Stimulated activated CD8-positive, alpha-beta memory T cell treated with anti-CD3 and anti-CD28 coated beads, Interleukin-4, amount 100 ng/mL, for 24 hours (primary cell): ENCODE data around the gene RGS19.

ENCODE experiments used
- DNase-seq: peaks from one replicate; pipeline ENCODE4 v3.0.0-alpha.2; 2020; ENCODE audit warnings: low read depth

Gene RGS19

DNA sequence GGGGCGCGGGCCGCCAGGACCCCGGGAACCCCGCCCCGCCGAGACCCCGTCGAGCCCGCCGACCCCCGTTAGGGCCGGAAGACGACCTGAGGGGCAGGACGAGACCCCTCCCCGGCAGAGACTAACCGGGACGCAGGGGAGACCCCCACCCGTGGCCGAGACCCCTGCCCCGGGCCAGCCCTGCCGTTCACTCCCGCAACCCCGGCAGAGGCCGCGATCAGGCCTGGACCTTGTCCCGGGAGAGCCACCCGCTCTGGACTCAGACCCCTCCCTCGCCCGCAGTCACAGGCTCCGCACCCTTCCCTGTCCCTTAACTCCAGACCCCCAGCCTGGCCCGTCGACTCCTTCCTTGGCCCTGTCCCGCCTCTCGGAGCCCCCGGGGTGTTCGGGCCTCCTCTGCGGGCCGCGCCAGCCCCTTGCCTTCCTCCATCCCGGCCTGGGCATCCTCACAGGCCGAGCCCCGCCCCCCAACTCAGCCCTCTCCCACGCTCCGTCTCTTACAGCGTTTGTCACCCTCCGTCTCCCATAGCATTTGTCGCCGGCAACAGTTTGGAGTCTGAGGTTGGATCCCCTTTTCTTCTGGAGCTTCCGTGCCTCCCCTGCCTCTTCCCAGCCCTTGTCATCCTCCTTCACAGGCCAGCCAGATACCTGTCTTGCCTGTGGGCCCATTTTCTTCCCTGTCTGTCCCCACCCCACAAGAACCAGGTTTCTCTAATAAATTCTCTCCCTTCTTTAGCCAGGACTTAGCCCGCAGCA lies 15.8 kb downstream of the RGS19 start:
- no peak for DNase-seq

DNA sequence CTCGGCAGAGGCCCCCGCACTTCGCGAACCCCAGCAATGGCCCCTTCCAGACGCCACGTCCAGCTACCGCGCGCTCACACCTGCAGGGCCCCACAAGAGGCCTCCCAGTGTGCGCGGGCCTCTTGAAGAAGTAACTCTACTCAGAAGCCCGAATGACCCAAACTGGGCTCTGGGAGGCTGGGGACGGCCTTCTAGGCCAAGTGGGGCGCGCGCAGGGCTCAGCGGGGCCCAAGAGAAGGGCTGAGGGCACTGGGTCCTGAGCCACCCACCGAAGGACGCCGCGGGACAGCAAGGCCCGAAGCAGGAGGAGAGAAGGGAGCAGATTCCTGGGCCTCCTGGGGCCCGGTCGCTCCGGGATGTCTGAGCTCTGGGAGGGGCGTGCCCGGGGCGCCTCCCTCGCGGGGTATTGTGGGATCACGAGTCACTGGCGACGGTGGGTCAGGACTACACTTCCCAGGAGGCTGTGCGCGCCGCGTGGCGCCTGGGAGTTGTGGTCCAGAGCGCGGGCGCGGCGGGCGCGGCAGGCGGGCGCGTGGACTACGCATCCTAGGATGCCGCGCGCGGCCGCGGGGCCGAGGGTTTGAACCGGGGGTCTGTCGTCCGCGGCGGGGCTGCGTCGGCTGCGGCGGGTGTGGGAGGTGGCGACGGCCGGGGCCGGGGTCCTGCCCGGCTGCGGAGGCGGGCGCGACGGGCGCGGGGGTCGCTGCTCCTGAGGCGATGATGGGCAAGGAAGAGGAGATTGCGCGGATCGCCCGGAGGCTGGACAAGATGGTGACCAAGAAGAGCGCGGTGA lies 16.5 kb downstream of the RGS19 start, which contains the start of gene TCEA2:
Gene TCEA2, plus strand, starts transcription at position 603 of the 793 bp plus-strand sequence. Its CDS starts 115 bp downstream, at position 718.
- peak; percentile 93 for DNase-seq

DNA sequence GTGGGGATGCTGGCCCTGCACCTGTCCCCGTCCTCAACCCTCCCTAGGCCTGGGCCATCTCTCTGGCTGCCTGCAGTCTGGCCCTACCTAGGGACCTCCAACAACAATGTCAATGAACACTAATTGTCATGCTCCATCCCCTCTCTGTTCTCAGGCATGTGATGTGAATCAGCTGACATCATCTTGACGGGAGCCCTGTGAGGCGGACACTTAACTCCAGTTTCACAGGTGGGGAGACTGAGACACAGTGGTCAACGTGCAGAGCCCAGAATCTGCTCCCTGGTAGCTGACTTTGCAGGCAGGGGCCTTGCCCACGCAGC lies 17.1 kb downstream of the RGS19 start:
- DNase-seq: no peak

DNA sequence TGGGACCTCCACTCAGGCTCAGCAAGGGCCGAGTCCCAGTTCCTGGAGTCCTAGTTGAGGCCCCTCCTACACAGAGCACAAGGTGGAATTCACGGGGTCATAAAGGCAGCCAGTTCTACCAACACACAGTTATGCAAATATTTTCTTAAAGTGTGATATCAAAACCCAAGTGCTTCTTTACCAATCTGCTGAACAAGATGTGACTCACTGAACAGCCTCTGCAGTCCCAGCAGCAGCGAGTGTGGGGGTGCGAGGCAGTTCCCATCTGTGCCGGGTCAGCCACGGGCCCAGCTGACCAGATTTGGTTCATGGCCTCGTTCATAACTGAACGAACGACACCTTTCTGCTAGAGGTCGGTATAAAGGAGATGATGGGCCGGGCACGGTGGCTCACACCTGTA lies 20.8 kb downstream of the RGS19 start:
- DNase-seq: no peak

DNA sequence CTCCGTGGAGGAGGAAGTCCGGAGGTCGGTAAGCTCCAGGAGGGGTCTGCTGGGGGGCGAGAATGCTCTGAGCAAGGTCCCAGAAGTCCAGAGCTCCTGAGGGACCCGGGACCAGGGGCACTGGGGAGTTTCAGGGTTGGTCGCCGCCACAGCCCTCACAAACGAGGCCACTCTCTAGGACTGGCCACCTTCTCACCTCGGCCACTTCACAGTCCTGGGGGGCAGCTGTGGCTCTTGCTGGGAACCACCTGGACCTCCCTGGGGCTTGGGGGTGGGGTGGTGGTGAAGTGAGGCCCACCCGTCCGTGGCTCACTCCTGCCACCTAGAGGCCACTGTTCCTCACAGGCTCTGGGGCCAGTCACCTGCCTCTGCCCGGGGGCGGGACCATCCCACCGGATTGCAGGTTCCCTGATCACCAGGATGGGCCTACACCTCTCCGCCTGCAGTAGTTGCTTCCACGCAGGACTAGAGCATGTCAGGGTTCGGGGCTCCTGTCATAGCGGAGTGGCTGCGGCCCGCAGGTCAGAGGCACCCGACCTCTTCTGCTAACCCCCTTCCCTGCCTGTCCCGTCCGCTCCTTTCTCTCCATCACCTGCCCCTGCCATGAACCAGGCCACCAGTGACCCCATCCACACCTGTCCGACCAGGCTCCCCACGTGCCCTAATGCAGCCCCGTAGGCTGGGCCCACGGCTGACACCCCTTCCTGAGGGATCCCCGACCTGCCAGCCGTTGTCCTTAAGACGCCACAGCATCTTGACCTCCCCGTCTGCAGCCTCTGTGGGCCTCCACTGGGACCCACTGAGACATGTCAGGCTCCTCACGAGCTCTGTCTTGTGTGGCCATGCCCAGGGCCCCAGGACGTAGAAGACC lies 21.5 kb downstream of the RGS19 start:
- DNase-seq: peak; percentile 78

DNA sequence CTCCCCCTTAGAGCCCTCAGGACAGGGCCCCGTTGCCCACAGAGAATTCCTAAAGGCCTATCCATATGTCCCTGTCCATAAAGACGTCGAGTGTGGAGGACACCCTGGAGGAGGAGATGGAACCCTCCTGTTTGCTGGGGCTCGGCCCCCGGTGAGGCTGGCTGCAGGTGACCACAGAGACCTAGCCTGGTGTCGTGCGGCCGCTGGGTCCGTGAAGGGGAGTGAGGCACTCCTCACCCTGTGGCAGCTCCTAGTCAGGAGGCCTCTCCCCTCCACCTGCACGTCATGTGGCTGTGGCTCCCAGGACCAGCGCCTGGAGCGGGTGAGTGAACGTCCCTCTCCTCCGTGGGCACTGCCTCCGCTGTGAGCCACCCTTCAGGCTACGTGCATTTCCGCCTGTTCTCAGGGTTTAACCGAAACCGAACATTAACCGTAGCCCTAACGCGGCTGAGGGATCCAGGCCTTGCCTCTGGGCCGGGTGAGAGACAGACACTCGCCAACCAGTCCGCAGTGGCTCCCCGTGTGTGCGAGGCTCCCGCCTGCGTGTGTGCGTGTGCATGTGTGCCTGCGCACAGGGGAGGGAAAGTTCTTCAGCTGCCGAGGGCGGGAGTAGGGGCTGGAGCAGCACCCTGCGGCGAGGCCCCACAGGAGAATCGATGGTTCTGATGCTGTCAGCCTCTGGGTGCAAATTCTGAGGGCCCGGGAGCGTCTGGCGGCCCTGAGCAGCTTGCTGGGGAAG lies 22.3 kb downstream of the RGS19 start:
- no peak for DNase-seq

DNA sequence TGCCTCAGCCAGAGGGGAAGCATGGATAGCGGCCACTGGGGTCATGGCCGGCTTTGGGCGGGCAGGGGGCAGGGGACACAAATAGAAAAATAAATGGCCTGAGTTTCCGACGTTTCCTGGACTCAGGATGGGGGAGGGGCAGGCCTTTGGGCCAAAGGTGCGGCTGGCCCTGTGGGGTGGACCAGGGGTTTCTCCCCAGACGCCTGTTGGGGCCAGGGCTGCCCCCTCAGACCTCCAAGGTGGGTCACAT lies 22.8 kb downstream of the RGS19 start:
- no peak for DNase-seq

DNA sequence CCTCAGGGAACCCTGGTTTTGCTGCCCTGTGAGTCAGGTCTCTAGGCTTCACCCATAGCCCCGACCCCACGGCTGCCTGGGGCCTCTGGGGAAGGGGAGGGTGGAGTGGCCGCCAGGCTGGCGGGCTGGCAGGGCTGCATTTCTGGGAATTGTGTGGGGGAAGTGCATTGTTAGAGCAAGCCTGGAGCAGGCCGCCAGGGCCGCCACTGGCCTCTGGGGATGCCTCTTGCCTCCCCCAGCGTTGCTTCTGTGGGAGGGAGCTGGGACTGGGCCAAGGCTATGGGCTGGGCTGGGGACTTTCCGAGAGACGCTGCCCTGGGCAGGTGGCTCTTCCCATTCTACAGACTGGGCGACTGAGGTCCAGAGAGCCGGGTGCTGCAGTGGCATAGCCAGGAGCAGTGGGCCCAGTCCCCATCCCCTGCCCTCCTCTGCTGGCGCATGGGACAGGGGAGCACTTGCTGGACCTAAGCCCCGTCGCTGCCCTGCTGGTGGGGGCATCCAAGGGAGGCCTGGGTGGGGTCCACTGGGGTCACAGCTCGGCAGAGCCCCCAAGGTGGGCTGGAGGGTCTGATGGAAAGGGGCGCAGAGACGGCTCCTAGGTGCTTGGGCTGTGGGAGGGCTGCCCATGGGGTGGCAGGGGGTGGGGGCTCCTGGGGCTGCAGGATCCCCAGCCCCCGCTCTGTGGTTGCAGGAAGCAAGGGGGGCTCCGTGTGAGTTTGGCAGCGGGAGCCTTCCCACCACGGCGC lies 23.3 kb downstream of the RGS19 start:
- no peak for DNase-seq

DNA sequence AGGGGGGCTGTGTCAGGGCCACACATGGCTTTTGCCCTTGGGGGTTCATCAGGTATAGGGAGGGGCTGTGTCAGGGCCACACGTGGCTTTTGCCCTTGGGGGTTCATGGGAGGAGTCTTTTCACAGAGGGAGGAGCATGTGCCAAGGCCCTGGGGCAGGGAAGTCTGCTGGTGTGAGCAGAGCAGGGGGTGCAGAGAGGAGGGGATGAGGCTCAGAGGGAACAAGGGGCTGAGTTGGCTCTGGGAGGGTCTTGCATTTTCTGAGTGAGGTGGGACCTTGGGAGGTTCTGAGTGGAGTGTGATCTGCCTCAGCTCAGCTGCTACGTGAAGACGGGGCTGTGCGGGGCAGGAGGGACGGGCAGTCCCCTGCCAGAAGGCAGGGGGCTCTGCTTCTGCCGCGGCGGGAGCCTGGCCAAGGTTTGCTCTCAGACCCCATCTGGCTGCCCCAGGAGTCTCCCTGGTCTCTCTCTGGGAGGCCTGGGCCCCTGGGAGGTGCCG lies 23.9 kb downstream of the RGS19 start:
- DNase-seq: no peak

DNA sequence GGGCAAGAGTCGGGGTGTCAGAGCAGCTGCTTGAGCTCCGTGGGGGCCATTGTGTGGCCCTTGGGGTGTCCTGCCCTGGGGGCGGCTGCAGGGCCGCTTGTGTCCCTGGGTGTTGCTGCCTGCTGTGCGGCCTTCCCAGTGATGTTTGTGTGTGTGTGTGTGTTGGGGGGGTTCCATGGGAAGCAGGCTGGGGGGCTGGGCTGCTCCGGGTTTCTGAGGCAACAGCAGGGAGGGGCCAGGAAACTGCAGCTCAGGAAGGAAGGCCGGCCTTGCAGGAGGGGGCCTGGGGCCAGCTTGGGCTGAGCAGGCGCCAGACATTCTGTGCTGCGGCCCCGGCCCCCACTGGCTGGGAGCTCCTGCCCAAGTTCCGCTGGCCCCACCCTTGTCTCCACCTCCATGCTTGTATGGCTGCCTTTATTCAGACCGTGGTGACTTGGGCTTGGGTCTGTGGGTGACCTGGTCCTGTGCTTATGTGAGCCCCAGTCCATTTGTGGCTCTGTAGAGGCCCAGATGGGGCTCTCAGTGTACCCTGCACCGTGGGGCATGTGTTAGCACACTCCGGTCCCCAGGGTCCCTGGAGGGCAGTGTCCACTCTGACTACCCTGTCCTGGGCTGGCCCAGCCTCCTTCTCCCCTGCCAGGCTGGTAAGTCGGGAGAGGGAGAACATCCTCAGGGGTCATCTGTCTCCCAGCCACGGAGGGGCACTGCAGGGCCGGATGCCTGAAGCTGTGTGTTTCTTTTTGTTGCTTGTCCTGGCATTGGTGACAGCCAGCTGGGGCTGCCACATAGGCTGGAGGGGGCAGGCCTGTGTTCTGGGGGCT lies 25.3 kb downstream of the RGS19 start:
- DNase-seq: no peak

DNA sequence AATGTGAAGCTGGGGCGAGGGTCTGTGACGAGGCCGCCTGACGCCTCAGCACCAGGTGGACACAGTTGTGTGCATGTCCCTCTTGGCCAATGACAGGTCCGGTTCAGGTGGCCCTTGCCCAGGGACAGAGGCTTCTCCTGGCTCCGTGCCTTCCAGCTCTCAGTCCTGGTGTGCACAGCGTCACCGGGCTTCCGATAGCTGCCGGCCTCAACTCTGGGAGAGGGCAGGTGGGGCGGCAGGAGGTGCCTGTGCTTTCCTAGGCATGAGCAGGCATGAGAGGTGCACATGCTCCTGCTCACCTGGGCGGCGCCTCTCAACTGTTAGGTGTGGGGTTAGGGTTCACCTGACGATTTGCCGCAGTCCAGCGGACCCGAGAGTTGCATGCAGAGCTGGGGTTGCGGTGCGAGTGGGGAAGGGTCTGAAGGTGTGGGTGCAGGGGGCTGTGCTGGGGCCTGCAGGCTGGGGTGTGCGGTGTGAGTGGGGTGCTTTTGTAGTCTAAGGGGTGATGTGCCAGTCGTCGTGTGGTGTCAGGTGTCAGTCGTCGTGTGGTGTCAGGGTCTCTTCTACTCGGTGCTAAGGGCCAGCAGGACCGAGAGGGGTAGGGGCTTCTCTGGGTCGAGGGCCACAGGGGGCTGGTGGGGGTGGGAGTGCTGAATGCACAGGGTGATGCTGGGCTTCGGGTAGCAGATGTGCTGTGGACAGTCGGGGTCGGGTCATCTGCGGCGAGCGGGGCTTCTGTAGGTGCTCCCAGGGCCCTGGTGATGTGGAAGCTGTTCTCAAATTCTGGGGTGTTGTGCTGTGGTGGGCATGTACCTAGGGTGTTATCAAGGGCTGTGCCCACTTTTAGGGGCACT lies 26.1 kb downstream of the RGS19 start:
- DNase-seq: no peak

DNA sequence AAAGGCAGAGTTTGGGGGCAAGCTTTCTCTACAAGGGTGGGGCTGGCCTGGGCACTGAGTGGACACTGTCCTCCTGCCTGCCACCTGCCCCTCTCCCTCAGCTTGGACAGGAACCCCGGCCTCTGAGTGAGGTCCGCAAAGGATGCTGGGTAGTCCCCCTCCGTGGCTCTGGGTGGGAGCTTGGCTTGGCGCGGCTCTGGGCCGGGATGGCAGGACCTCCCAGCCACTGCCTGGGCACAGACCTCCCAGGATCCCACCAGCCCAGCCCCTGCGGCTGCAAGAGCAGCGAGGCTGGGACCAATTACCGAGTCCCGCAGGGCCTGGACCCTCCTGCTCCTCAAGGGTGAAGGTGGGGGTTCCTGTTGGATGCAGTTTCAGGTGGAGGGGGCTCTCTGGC lies 27.0 kb downstream of the RGS19 start:
- DNase-seq: no peak

DNA sequence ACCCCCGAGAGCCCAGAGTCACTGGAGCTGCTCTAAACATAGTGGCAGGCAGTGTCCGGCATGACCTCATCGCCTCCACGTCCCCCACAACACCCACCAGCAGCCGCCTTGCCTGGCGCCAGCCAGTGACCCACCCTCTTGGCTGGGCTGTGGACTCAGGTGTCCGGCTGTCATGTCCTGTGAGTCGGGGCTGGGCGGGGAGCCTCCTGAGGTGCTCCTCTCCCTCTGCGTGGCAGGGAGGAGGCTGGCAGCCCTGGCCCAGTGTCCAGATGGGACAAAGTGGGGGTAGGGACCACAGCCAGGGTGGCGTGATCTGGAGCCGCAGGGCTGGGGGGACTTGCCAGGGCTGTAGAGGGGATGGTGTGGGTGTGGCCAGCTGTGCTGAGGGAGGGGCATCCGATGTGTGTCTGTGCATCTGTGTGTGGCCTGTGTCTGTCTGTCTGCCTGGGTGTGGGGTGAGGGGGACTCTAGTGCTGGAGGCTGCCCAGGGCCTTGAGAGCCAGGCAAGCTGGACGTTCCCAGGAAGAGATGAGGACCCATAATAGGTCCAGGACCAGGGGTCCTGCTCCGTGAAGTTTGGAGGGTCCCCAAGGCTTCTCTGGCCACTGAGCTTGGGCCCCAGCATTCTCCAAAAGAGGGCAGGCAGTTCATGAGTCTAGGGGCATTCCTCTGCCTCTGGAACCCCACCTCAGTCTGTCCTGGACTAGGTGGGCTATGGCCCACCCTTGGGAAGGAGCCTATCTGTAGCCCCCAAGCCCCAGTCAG lies 27.6 kb downstream of the RGS19 start:
- DNase-seq: no peak

DNA sequence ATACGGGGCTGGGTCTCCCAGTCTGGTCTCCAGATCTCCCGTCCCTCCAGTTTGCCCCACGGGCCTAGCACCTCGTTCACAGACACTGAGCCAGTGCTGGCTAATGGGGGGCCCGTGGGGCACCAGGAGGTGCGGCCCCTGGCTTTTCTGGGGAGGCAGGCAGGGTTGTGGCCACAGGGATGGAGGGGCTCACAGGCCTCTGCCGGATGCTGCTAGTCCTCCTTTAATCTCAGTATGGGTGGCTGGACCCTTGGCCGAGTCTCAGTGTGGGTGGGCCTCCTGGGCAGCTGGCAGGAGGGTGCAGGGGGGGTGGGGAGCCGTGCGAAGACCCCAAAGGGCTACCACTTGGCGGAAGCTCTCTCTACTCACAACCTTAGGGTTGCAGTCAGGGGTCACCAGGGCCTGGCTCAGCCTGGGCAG lies 28.3 kb downstream of the RGS19 start:
- no peak for DNase-seq

DNA sequence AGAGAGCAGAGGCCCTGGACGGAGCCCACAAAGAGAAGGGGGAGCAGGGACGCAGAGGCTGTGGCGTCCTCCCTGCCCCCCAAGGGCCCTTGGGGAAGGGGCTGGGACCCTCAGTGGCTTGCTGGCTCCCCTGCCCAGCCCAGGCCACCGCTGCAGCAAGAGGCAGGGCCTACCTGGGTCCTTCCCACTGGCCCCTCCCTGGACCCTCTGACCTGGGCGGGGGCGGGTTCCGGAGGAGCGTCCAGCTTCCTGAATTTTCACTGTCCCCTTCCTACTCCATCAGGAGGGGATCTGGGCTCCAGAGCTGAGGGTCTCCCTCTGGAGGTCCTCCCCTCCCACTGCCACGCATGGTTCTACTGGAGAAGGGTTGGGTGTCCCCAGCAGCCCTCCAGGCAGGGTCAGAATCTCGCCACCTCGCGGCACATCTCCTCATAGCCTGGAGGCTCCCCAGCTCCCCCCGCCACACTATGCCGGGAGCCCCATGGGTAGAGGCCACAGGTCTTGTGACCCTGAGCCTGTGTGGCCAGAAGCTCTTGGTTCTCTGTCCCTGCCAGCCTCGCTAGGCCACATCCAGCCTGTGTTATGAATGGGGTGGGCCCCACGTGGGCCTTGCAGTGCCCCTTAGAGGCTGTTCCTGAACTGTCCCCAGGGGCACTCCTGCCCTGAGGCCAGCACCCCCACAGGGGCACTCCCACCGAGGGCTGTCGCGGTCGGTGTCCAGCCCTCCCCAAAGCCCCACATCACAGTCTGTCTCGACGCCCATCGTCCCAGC lies 28.9 kb downstream of the RGS19 start:
- no peak for DNase-seq

DNA sequence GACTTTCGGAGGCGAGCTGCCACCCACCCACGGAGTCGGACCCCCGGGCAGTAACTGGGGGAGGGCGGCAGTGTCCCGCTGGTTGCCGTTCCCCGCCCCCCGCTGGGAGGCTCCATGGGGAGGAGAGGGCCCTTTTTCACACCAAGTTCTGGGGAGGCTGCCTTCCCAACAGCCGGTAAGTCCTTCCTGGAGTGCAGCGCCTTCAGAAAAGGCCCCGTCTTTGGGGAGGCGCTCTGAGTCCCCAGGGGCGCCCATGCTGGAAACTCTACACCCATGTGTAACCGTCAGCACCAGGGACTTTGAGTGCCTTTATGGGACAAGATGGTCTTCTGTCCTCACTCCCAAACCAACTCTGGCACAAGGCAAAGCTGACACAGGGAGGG lies 29.4 kb downstream of the RGS19 start:
- DNase-seq: no peak

DNA sequence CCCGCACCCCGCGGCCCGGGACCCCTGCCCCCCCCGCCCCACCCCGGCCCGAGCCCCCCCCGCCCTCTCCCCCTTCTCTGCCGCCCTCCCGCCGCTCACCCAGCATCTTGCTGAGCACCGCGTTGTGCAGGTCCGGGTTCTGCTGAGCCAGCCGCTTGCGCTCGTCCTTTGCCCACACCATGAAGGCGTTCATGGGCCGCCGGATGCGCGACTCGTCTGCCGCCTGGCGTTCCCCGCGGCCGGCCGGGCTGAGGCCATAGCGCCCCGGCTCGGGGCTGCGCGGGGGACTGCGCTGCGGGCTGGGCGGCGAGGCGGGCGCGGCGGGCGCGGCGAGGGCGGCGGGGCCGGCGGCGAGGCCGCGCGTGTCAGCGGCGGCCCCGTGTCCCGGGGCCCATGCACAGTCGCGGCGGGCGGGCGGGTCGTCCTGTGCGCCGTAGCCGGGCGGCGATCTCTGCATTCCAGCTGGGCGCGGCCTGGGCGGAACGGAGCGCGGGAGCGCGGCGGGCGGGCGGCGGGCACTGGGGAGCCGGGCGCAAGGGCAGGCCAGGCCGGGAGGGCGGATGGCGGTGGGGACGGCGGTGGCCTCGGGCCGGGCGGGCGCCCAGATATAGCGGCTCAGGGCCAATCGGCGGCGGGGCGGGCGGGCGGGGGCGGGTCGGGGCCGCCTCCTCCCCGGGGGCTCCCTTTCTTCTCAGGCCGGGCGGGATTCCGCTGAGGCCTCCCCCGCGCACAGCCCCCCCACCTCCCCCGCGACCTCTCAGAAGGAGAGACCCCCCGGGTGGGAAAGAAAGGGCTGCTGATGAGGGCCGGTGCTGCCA lies 30.0 kb downstream of the RGS19 start, which contains the start of gene SOX18:
Gene SOX18, minus strand, starts transcription at position 580 of the 818 bp plus-strand sequence. Its CDS starts 123 bp downstream, at position 457.
- no peak for DNase-seq
